Thoracic aorta (tissue), 2 donors: ENCODE data around the gene B4GALNT4. TPM values are rescaled to one million over a fixed set of nuclear protein-coding genes. Genes with fewer than 3 reads are reported as not detected.
"Not testable (repeated sequence)": the region's sequence is repeated elsewhere in the genome, so short reads cannot be mapped to it uniquely, and the experiment has no call there.

Experiments used
- ATAC-seq: fragments of 150-250 bp; one replicate; pipeline ENCODE4 v1.8.0; 2017; ENCODE audit warnings: low read depth; ENCODE audit not compliant: insufficient number of reproducible peaks, low FRiP score
- DNase-seq: peaks from one replicate; pipeline ENCODE4 v3.0.0-alpha.2; 2020; ENCODE audit warnings: low spot score
- H3K27ac ChIP-seq, 2 donors: fragments of 200-600 bp; sonication (generic); 1 replicate in 1 of 2; 2 replicates in 1 of 2; pipeline ENCODE4 v1.5.1; 2016; ENCODE audit warnings: mild to moderate bottlenecking in 2 of 2, moderate library complexity in 2 of 2
- H3K27me3 ChIP-seq: fragments of 200-600 bp; sonication (generic); replicated peaks from 2 replicates; pipeline ENCODE4 v1.6.0; 2016; ENCODE audit warnings: mild to moderate bottlenecking; ENCODE audit not compliant: insufficient read depth
- H3K36me3 ChIP-seq: fragments of 200-600 bp; sonication (generic); one replicate; pipeline ENCODE4 v1.5.1; 2016
- H3K4me1 ChIP-seq, 2 donors: fragments of 200-600 bp; sonication (generic); 1 replicate in 1 of 2; 2 replicates in 1 of 2; pipeline versions ENCODE4 v1.5.1 to v1.6.0; 2016; ENCODE audit warnings: low read depth in 2 of 2, mild to moderate bottlenecking in 1 of 2; ENCODE audit not compliant: control insufficient read depth in 1 of 2
- H3K4me3 ChIP-seq: fragments of 200-600 bp; sonication (generic); 2 replicates; pipeline ENCODE4 v1.5.1; 2016; ENCODE audit warnings: mild to moderate bottlenecking
- H3K9me3 ChIP-seq: fragments of 200-600 bp; sonication (generic); 2 replicates; pipeline ENCODE4 v1.5.1; 2016
- CTCF ChIP-seq: fragments of 200-600 bp; sonication (generic); IDR thresholded peaks from one replicate; pipeline ENCODE4 v1.5.1; 2019; ENCODE audit warnings: antibody characterized with exemption
- total RNA-seq, 2 donors: library from RNA; depleted of rRNA; stranded (reverse); fragments of >200 nt; gene quantifications; one replicate each; pipeline versions ENCODE4 v1.1.0 to v1.2.3, GENCODE V29; 2016

The B4GALNT4 gene
- total RNA-seq, 2 donors from 2014 or later: 0.78 to 3.7 TPM

GRCh38 chr11:384511-384910 lies 15.2 kb downstream of the B4GALNT4 start:
- H3K36me3 ChIP-seq: no peaks in the 10 kb centered on the region
- no peak for DNase-seq
- peaks cover 3% of the 10 kb centered on the region for H3K9me3 ChIP-seq
- H3K27ac ChIP-seq: no peak overlapping the region
- H3K4me1 ChIP-seq: no peaks in the 10 kb centered on the region
- ATAC-seq: no peak
- no peaks in the 10 kb centered on the region for H3K27me3 ChIP-seq
- no peak for TF ChIP-seq CTCF
- no peak overlapping the region for H3K4me3 ChIP-seq

DNA sequence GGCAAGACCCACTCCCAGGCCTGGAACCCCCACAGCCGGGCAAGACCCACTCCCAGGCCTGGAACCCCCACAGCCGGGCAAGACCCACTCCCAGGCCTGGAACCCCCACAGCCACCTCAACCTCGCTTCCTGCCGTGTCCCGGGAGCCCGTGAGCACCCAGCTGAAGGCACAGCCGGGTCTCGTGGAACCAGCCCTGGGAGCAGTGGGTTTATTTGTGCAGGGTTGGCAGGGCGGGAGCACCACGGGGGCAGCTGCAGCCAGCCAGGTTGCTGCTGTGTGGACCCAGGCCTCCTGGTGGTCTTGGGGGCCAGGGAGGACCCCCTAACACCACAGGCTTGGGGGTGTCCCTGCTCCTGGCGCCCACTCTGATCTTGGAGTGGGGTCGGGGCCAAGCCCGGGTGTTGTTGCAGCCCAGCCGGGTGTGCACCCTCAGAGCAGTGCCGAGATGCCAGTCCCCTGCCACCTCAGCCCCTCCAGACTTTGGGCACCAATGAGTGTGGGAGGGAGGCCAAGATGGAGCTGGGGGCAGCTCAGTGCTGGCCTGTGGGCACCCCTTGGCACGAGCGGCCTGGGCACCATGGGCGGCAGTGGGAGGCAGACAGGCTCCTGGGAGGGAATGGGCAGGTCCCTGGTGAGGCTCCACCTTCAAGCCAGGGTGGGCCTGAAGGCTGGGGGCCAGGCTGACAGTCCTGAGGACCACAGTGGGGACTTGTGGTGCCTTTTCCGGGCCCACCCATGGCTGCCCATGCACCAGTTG lies 16.5 kb downstream of the B4GALNT4 start:
- no peaks in the 10 kb centered on the region for H3K4me1 ChIP-seq
- H3K27me3 ChIP-seq: no peaks in the 10 kb centered on the region
- TF ChIP-seq CTCF: no peak
- H3K4me3 ChIP-seq: no peak overlapping the region
- peaks cover 3% of the 10 kb centered on the region for H3K9me3 ChIP-seq
- DNase-seq (no peak), ATAC-seq (no peak)
- H3K36me3 ChIP-seq: no peaks in the 10 kb centered on the region
- H3K27ac ChIP-seq: no peak overlapping the region

DNA sequence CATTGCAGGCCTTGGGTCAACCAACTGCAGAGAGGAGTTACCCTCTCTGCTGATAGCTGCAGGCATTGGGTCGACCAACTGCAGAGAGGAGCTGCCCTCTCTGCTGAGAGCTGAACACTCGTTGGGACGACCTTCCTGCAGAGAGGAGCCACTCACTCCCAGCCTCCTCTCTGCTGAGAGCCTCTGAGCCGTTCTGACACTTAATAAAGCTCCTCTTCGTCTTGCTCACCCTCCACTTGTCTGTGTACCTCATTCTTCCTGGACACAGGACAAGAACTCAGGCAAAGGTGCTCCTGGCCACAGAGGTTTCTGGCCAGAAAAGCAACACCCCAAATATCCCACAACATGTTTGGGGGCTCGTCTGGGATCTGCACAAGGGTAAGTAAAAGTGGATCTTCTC lies 17.2 kb downstream of the B4GALNT4 start:
- no peaks in the 10 kb centered on the region for H3K27me3 ChIP-seq
- no peak for ATAC-seq
- no peaks in the 10 kb centered on the region for H3K4me1 ChIP-seq
- no peak for DNase-seq
- TF ChIP-seq CTCF: no peak
- no peak overlapping the region for H3K27ac ChIP-seq
- H3K36me3 ChIP-seq: no peaks in the 10 kb centered on the region
- no peak overlapping the region for H3K4me3 ChIP-seq
- peaks cover 3% of the 10 kb centered on the region for H3K9me3 ChIP-seq

GRCh38 chr11:387193-387793 lies 18.0 kb downstream of the B4GALNT4 start:
- no peaks in the 10 kb centered on the region for H3K36me3 ChIP-seq
- no peak for TF ChIP-seq CTCF

GRCh38 chr11:389369-389768 lies 20.1 kb downstream of the B4GALNT4 start:
- not testable (repeated sequence) for H3K4me3 ChIP-seq, H3K27ac ChIP-seq, H3K36me3 ChIP-seq, H3K4me1 ChIP-seq, DNase-seq, H3K9me3 ChIP-seq, ATAC-seq, H3K27me3 ChIP-seq

More at GRCh38 chr11:387193-387793, 18.0 kb downstream of the B4GALNT4 start:
- Histone ChIP-seq H3K4me1 (no peaks in the 10 kb centered on the region), H3K27ac (no peak overlapping the region), H3K4me3 (no peak overlapping the region), H3K27me3 (no peaks in the 10 kb centered on the region), H3K9me3 (peaks cover 3% of the 10 kb centered on the region)
- ATAC-seq (no peak), DNase-seq (no peak)
